A673 (cell line): ENCODE measurements around the gene SLX4.

Experiments
- CTCF ChIP-seq: fragments of 300-800, 200-600 bp; sonication (generic); conservative IDR thresholded peaks from 2 replicates; pipeline ENCODE4 v1.5.1; 2017; ENCODE audit warnings: low read depth, mild to moderate bottlenecking, antibody characterized with exemption, low read length, moderate library complexity, mixed read lengths
- EZH2 ChIP-seq: fragments of 200-600 bp; sonication (generic); IDR thresholded peaks from 2 replicates; pipeline ENCODE4 v1.6.1; 2017; ENCODE audit warnings: borderline replicate concordance, low read depth, mild to moderate bottlenecking, mixed read lengths, antibody characterized with exemption, low read length; ENCODE audit not compliant: poor library complexity, severe bottlenecking

DNA sequence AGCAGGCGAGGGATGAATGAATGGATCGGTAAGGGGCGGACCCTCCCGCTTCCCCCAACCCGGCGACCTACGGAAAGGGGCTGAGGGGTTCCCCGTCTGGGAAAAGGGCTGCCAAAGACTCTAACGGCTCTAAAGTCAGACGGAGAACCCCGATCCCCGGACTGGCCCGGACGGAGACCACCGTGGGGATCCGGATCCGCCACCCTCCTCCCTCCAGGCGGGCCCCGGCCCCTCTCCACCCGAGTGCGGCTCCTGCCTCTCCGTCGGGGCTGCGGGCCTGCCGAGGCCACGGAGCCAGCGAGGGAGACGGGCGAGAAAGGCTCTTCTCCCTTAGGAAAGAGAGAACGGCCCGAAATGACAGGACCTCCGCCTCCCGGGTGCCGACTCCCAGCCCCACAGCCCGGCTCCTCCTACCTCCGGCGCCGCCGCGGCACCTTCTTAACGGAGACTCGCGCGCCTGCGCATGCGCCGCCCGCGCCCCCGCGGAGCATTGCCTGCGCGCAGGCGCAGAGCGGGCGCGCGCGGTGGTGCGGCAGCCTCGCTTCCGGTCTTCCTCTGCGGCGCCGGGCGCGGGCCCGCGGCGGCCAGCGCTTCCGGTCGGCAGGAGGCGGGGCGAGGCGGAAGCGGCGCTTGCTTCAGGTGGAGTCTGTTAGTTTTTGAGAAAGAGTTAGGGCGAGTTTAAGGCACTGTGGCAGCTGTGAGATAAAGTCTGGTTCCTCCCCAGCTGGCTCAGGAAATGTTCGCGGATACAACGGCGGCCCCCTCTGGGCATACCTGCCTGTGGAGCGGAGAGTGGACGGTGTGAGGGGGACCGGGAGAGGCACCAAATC lies at the start of gene SLX4:
- TF ChIP-seq CTCF (no peak), EZH2 (no peak)
